Keratinocyte (primary cell): ENCODE results near the gene ACOT7.

Experiments used
- CTCF ChIP-seq, 3 experiments: IDR thresholded peaks in 1 of 3; conservative IDR thresholded peaks in 1 of 3; optimal IDR thresholded peaks in 1 of 3; 2 replicates in 2 of 3; 3 replicates in 1 of 3; pipeline versions ENCODE3 to v1.5.1; 2011; ENCODE audit warnings: low read length in 3 of 3, mild to moderate bottlenecking in 3 of 3, moderate library complexity in 2 of 3, control low read depth in 1 of 3, inconsistent platforms in 1 of 3; ENCODE audit not compliant: insufficient read depth in 2 of 3; ENCODE audit errors: extremely low read depth in 1 of 3
- EZH2 ChIP-seq: IDR thresholded peaks from one replicate; pipeline ENCODE4 v1.6.1; 2012; ENCODE audit warnings: inconsistent platforms, mild to moderate bottlenecking, low read length, moderate library complexity

GRCh38 chr1:6220236-6220635, 173.3 kb downstream of the ACOT7 start:
- TF ChIP-seq CTCF (optimal IDR thresholded peaks at IDR 0.05 in 1 of 3, IDR thresholded peaks at IDR 0.05 in 1 of 3, conservative IDR thresholded peaks at IDR 0.05 in 1 of 3; ENCODE audit: extremely low read depth in 1 of 3, insufficient read depth in 2 of 3, low read length in 3 of 3) (peak in 1 of 3 experiments; percentile 19), EZH2 (no peak)
